ENCODE measurements around the gene TMEM18.

TMEM18 gene

GRCh38 chr2:633371-633770 lies 43.8 kb downstream of the TMEM18 start:
- no peak for DNase-seq (ENCODE audit: low spot score)

DNA sequence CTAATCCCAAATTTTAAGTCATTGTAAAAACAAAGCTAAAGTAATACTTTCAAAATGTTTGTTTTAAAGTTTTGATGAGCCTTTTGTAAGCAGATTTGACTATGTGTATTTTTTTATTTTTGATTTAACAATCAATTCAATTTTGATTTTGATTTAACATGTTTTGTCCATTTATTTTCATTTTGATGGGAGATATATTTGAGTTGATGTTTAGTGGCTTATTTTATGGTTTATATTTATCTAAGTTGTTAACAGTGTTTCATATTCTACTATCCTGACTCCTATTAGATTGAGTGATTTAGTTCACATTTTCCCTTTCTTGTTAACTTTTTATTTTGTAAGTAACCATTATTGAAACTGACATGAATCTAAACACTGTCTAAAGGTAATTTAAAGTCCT lies 44.7 kb downstream of the TMEM18 start:
- DNase-seq (ENCODE audit: low spot score): no peak

GRCh38 chr2:631741-632140 lies 45.5 kb downstream of the TMEM18 start:
- no peak for DNase-seq (ENCODE audit: low spot score)

- no peak for DNase-seq (ENCODE audit: low spot score)
These were observed 46.5 kb downstream of the TMEM18 start for GRCh38 chr2:630451-631320.

DNA sequence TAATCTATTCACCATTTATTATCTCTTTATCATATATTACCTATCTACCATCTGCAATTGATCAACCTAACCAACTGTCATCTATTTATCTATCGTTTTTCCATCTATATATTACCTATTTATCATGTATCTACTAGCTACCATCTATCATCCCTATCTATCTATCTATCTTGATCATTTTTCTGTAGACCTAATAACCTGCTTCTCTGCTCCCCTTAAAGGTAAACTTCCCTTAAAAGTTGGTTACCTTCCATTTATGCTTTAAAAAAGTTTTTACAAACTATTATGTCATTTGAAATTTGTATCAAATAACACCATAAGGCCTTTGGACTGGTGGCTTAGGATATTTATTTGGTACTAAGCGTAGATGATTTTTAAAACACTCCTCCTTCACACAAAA lies 47.2 kb downstream of the TMEM18 start:
- no peak for DNase-seq (ENCODE audit: low spot score)

DNA sequence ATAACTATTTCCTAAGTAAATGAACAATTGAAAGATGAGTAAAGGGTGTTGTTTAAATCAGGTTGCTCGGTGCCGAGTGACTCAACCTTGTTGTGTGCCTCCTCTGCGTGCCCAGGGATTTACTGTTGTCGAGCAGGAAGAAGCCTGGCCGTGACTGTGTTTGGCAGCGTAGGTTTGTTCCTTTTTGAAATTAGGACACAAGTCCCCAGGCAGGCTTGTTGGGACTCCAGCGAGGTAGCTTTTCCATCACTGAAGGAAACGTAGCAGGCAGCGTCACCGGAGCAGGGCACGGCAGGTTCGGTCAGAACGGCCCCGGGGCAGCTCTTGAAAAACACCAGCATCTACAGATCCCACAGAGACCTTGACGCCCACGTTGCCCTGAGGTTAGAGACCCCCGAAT lies 48.6 kb downstream of the TMEM18 start:
- DNase-seq (ENCODE audit: low spot score): peak; percentile 40

- no peak for DNase-seq (ENCODE audit: low spot score)
These were observed 49.2 kb downstream of the TMEM18 start for GRCh38 chr2:627926-628560.

DNA sequence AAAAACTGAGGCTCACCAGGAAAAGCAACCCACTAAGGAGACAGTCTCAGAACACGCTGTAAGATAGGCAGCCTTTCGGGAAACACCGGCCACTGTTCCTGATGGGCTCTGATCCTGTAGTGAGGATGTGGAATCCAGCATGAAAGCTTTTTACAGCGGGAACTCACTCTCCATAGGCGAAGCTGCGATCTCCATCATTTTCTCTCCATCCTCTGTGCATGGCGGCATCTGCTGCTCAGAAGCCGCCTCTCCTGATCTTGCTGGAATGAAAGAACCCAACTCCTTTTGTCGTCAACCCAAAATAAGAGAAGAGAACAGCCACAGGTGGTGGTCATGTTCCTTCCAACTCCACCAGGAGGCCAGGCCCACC lies 49.9 kb downstream of the TMEM18 start:
- no peak for DNase-seq (ENCODE audit: low spot score)

- no peak for DNase-seq (ENCODE audit: low spot score)
These were observed 50.5 kb downstream of the TMEM18 start for GRCh38 chr2:626491-627339.

GRCh38 chr2:625415-626333 lies 51.5 kb downstream of the TMEM18 start:
- no peak for DNase-seq (ENCODE audit: low spot score)

DNA sequence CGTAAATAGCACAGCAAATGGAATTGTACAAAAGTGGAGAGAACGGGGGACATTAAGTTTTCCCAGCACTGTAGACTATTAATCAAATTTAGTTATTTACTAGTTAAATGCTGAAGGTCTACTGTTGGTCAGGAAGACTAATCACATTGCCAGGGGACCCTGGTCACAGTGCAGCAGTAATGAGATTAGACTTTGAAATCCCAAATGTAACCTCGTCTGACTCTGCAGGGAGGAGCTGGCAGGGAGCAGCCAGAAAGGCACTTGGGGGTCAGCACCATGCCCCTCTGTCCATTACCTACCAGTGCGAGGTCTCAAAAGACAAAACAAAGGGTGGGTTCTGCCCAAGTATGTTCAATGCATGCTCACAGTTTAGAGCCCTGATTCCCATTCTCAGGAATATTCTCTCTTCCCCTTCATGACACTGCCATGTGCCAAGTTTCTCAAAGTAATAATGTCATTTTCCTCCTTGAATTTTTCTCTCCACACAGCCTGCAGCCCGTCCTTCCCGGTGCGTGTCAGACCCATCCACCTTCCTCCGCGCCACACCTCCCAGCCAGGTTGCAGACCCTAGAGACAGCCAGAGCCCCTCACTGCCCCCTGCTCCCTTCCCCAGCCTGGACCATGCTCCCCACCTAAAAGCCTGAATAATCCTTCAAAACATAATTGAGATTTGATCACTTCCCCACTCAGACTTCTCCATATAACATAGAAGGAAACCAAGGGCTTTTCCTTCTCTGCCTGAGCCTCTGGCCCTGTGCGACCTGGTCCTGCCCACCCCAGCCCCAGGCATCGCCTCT lies 52.5 kb downstream of the TMEM18 start:
- DNase-seq (ENCODE audit: low spot score): no peak

DNA sequence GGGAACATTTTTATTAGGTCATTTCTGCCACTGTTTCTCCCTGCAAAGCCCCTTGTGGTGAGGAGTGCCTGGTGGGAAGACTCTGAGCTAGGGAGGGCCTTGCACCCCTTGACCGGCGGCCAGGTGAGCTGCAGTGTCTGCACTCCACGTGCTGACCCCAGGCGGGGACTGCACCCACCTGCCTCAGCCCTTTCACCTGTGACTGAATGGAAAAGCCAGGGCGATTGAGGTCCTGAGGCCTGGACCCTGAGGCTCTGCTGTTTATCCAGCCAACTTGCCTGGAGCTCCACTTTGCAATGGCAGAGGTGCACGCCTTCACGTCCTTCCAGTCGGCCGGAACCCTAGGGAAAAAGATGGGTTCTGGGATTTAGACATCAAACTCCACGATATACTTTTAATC lies 53.1 kb downstream of the TMEM18 start:
- DNase-seq (ENCODE audit: low spot score): no peak

- no peak for DNase-seq (ENCODE audit: low spot score)
These were observed 53.9 kb downstream of the TMEM18 start for GRCh38 chr2:623130-623922.

GRCh38 chr2:622357-622756 lies 54.8 kb downstream of the TMEM18 start:
- no peak for DNase-seq (ENCODE audit: low spot score)

DNA sequence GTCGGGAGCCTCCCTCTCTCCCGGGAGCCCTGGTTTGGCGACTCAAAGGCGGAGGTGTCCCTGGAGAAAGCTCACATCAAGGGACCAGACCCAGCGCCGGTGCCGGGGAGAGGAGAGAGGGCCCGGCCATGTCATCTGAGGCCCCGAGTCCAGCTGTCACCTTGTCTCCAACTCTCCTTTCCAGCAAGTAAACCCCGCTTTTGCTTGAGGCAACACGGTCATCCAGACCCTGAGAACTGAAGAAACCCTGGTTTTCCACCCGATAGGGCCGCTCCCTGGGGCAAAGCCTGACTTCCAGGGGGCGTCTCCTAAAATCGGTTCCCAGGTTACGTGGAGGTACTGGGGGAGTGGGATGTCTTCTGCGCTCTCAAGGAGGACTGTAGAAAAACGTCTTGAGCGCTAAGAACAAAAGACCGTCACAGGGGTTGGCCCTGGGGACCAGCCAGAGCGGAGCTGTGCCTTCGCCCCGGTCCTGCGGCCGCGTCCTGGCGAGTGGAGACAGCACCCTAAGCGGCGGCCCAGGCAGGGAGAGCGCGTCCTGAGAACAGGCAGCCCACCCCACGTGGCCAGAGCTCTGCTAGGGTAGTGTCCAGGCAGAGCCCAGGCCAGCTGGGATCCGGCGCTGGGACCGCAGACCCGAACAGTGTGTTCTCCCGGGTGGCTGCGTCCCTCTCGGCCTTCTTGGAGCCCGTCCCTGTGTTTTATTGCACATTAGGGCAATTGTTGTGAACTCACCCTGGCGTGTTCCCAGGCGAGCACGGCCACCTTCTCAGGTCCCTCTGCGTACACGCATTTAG lies 55.7 kb downstream of the TMEM18 start:
- no peak for DNase-seq (ENCODE audit: low spot score)

DNA sequence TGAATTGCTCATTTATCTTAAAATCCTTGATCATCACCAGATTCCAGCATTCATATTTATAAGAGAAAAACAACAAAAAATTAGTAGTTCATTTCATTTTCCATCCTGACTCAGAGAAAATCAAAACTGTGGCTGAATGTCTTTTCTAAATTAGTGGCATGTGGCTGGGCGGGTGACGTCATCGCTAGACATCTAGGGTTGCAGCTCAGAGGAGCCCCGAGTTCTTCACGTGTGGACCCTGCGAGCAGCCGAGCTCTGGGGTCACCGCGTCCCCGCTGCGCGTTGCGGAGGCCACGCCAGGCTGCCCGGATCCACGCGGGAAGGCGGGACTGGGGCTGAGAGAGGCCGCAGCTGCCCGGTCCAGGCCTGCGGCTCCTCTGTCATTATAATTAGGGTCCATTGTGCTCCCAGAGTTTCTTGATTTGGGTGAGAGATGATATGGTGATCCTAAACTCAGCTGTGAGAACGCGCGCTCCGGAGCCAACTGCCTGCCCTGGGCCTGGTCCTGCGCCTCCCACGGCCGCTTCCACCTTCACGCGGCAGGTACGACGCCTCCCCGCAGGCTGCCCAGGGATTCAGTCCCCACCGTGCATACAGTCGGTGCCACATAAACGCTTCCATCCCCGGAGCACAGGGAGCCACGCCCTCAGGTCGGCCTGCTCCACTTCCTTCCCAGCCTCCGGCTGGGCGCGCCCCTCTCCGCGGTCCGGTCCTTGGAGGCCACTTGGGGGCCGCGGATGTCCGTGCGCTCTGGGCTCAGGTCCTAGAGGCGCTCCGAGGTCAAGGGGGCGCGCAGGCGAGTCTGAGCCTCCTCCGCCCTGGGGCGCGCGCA lies 56.5 kb downstream of the TMEM18 start:
- no peak for DNase-seq (ENCODE audit: low spot score)

- DNase-seq (ENCODE audit: low spot score): no peak
These were observed 57.2 kb downstream of the TMEM18 start for GRCh38 chr2:620004-620403.

DNA sequence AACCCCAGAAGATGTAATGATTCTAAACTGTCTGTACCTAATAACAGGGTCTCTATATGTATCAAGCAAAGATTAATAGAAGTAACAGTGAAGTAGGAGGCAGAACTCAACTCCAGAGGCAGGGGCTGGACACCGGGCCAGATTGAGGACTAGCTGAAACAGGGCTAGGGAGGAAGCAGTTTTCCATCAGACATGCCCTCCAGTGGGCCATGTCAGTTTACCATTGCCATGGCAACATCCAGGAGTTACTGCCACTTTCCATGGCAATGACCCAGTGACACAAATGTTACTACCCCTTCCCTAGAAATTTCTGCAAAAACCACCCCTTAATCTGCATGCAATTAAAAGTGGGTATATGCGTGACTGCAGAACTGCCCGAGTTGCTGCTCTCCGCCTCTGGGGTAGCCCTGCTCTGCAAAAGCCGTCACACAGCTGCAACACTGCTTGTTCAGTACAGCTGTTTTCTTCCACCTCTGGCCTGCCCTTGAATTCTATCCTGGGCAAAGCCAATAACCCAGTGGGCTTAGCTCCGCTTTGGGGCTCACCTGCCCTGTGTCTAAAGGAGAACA lies 58.7 kb downstream of the TMEM18 start:
- DNase-seq (ENCODE audit: low spot score): no peak

Measured in LoVo (cell line).